ENCODE data around the gene GPRASP3. TPM values are rescaled to one million over a fixed set of nuclear protein-coding genes. Genes with fewer than 3 reads are reported as not detected.

The GPRASP3 gene
- total RNA-seq, 1 experiment from 2014 or later = 7.8 TPM

DNA sequence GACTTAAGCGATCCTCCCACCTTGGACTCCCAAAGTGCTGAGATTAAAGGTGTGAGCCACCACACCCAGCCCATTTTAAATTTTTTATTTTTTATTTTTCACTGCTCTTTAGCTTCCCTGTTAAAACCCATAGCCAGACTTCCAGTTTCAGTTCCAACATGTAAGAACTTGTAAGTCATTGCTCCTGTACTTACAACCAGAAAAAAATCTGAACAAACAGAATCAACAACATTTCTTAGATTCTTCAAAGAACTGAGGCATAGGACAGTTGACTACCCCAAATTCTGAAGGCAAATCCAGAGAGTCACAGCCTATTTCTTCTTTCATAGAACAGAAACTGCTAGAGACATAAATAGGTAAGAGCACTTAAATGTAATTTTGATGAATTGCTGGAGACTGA, 8.1 kb downstream of the GPRASP3 start:
- ChIA-PET CTCF (no interaction called here), POLR2A (ENCODE audit: low non-redundant PET) (no interaction called here)
- Histone ChIP-seq H3K27me3 (replicated peaks; ENCODE audit: insufficient read depth, low read depth, low read length, poor library complexity) (no peaks in the 10 kb centered on the region), H3K4me3 (ENCODE audit: low read depth, low read length, poor library complexity, severe bottlenecking) (no peak overlapping the region), H3K9me3 (ENCODE audit: low read depth, low read length, poor library complexity, severe bottlenecking) (no peaks in the 10 kb centered on the region), H3K36me3 (ENCODE audit: insufficient read depth, low read length, poor library complexity, severe bottlenecking) (no peaks in the 10 kb centered on the region), H3K27ac (ENCODE audit: low read depth, low read length, poor library complexity, severe bottlenecking) (no peak overlapping the region), H3K4me1 (ENCODE audit: insufficient read depth, low read length, poor library complexity, severe bottlenecking) (no peaks in the 10 kb centered on the region)
- BruUV-seq (replicated peaks) = no TSS peak
- intact Hi-C loops (cut with micrococcal nuclease; ENCODE audit: unreplicated experiment) = loop anchor here (5.0 kb wide), 1 partner anchor 134 kb away; no protein-coding TSS in a partner anchor
- no peak for TF ChIP-seq EZH2 (IDR thresholded peaks at IDR 0.05; ENCODE audit: borderline replicate concordance, low read depth, low read length, poor library complexity, severe bottlenecking)
- TF ChIP-seq CTCF (conservative IDR thresholded peaks at IDR 0.05; ENCODE audit: low read depth, low read length) = no peak
- DNase-seq (ENCODE audit: low spot score) = no peak

DNA sequence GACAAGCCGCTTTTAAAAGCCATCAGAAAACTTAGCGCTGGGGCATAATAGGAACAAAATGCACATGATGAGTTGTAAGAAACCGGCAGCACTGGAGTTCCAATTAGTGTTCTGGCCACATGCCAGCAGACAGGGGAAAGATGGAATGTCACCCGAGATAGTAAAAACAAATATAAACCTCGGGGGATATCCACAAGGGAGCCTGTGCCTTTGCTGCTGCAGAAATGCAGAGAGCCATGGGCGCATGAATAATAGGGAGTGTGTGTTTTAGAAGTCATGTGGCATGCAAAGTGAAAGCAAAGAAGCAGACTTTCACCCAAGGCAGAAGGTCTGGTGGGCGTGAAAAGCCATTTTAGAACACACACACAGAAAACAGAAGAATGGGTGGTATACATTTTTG, 19.1 kb downstream of the GPRASP3 start:
- H3K27me3 ChIP-seq (replicated peaks; ENCODE audit: insufficient read depth, low read depth, low read length, poor library complexity) = no peaks in the 10 kb centered on the region
- TF ChIP-seq EZH2 (IDR thresholded peaks at IDR 0.05; ENCODE audit: borderline replicate concordance, low read depth, low read length, poor library complexity, severe bottlenecking) (no peak), CTCF (conservative IDR thresholded peaks at IDR 0.05; ENCODE audit: low read depth, low read length) (no peak)
- no TSS peak for BruUV-seq (replicated peaks)
- no peaks in the 10 kb centered on the region for H3K9me3 ChIP-seq (ENCODE audit: low read depth, low read length, poor library complexity, severe bottlenecking)
- H3K4me3 ChIP-seq (ENCODE audit: low read depth, low read length, poor library complexity, severe bottlenecking) = no peak overlapping the region
- no peak overlapping the region for H3K27ac ChIP-seq (ENCODE audit: low read depth, low read length, poor library complexity, severe bottlenecking)
- intact Hi-C loops (cut with micrococcal nuclease; ENCODE audit: unreplicated experiment) = no loop called here
- DNase-seq (ENCODE audit: low spot score) = peak; percentile 33
- POLR2A ChIA-PET (ENCODE audit: low non-redundant PET) = no interaction called here
- no peaks in the 10 kb centered on the region for H3K36me3 ChIP-seq (ENCODE audit: insufficient read depth, low read length, poor library complexity, severe bottlenecking)
- no peaks in the 10 kb centered on the region for H3K4me1 ChIP-seq (ENCODE audit: insufficient read depth, low read length, poor library complexity, severe bottlenecking)
- CTCF ChIA-PET = no interaction called here

GRCh38 chrX:102744307-102744706, 23.8 kb downstream of the GPRASP3 start:
- ChIA-PET POLR2A (ENCODE audit: low non-redundant PET) (no interaction called here), CTCF (no interaction called here)
- Histone ChIP-seq H3K27me3 (replicated peaks; ENCODE audit: insufficient read depth, low read depth, low read length, poor library complexity) (no peaks in the 10 kb centered on the region), H3K4me1 (ENCODE audit: insufficient read depth, low read length, poor library complexity, severe bottlenecking) (no peaks in the 10 kb centered on the region), H3K9me3 (ENCODE audit: low read depth, low read length, poor library complexity, severe bottlenecking) (no peaks in the 10 kb centered on the region), H3K36me3 (ENCODE audit: insufficient read depth, low read length, poor library complexity, severe bottlenecking) (no peaks in the 10 kb centered on the region), H3K4me3 (ENCODE audit: low read depth, low read length, poor library complexity, severe bottlenecking) (no peak overlapping the region), H3K27ac (ENCODE audit: low read depth, low read length, poor library complexity, severe bottlenecking) (no peak overlapping the region)
- BruUV-seq (replicated peaks) = no TSS peak
- DNase-seq (ENCODE audit: low spot score) = no peak
- intact Hi-C loops (cut with micrococcal nuclease; ENCODE audit: unreplicated experiment) = no loop called here
- TF ChIP-seq EZH2 (IDR thresholded peaks at IDR 0.05; ENCODE audit: borderline replicate concordance, low read depth, low read length, poor library complexity, severe bottlenecking) (no peak), CTCF (conservative IDR thresholded peaks at IDR 0.05; ENCODE audit: low read depth, low read length) (no peak)

Measured in A673 (cell line).